ENCODE results near the gene UMODL1. TPM values are rescaled to one million over a fixed set of nuclear protein-coding genes. Genes with fewer than 3 reads are reported as not detected.

The UMODL1 gene
- total RNA-seq, 2 experiments from 2014 or later: not detected

- no peaks in the 10 kb centered on the region for H3K36me3 Mint-ChIP-seq (ENCODE audit: low read depth)
- DNase-seq (no peak), ATAC-seq (no peak)
- peaks cover 8% of the 10 kb centered on the region for H3K27me3 Mint-ChIP-seq (ENCODE audit: low read depth)
- no peak overlapping the region for H3K27ac Mint-ChIP-seq
- ChIA-PET CTCF (interaction anchor here (0.7 to 2.3 kb wide), 2 partner anchors 29 to 116 kb away, joined by 4 to 7 read pairs; no protein-coding TSS in a partner anchor), POLR2A (interaction anchor here (0.6 kb wide), 1 partner anchor 116 kb away, joined by 4 read pairs; no protein-coding TSS in a partner anchor)
- no peaks in the 10 kb centered on the region for H3K9me3 Mint-ChIP-seq (ENCODE audit: insufficient read depth)
- peaks cover 10% of the 10 kb centered on the region for H3K4me1 Mint-ChIP-seq (ENCODE audit: low read depth)
- no peak overlapping the region for H3K4me3 Mint-ChIP-seq
Measured at GRCh38 chr21:42143111-42143510, 72.0 kb downstream of the UMODL1 start.

DNA sequence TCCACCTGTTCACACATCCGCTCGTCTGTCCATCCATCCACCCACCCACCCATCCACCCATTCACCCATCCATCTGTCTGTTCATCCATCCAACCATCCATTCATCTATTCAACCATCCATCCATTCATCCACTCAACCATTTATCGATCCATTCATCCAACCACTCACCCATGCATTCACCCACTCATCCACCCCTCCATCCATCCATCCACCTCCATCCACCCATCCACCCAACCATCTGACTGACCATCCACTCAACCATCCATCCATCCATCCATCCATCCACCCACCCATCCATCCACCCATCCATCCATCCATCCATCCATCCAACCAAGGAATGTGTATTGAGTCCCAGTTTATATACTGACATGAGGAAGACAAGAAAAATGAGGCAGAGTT, 73.1 kb downstream of the UMODL1 start:
- H3K4me3 Mint-ChIP-seq: no peak overlapping the region
- H3K4me1 Mint-ChIP-seq (ENCODE audit: low read depth): peaks cover 10% of the 10 kb centered on the region
- H3K9me3 Mint-ChIP-seq (ENCODE audit: insufficient read depth): no peaks in the 10 kb centered on the region
- no peak overlapping the region for H3K27ac Mint-ChIP-seq
- ChIA-PET CTCF (interaction anchor here (1.4 to 7.8 kb wide), 7 partner anchors 14 to 305 kb away, joined by 6 to 138 read pairs (median 12); no protein-coding TSS in a partner anchor), POLR2A (no interaction called here)
- DNase-seq: no peak
- no peaks in the 10 kb centered on the region for H3K36me3 Mint-ChIP-seq (ENCODE audit: low read depth)
- peaks cover 8% of the 10 kb centered on the region for H3K27me3 Mint-ChIP-seq (ENCODE audit: low read depth)
- no peak for ATAC-seq

DNA sequence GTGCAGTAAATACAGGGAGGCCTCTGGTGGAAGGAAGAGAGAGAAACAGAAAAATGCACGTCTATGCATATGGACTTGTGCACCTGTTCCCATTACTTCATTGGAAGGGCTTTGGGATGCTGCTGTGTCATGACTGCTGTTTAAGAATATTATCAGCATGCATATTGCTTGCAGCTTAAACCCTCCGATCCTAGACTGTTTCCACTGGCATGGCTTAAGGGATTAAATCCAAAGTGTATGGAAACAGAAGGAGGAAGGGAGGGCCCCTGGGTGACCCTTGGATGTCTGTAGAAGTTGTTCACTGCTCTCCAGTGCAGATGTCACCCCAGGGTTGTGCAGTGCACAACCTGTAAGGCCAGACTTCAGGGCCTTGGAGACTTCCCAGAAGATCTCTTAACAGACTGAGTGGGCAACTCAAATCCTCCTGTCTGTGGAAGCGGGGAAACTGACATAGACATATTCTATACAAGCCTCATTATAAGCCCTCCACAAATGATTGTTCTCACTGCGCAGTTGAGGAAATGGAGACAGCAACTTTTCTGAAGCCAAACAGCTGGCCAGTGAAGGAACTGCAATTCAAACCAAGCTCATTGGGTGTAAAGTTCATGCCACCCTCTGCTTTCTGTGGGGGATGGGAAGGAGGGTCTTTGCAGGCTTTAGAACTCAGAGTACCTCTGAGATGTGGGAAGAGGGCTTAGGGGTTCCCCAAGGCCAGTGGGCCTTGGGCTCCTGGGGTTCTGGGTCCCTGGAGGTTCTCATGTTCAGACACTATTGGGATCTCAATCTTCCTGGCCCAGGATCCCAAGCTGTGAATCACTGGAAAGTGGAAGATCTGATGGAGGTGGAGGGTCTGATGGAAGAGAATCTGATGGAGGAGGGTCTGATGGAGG, 73.8 kb downstream of the UMODL1 start:
- ATAC-seq: no peak
- Mint-ChIP-seq H3K27ac (no peak overlapping the region), H3K4me1 (ENCODE audit: low read depth) (peaks cover 10% of the 10 kb centered on the region), H3K36me3 (ENCODE audit: low read depth) (no peaks in the 10 kb centered on the region), H3K27me3 (ENCODE audit: low read depth) (peaks cover 8% of the 10 kb centered on the region), H3K9me3 (ENCODE audit: insufficient read depth) (no peaks in the 10 kb centered on the region), H3K4me3 (no peak overlapping the region)
- POLR2A ChIA-PET: interaction anchor here (1.0 to 1.1 kb wide), 3 partner anchors 15 to 383 kb away, joined by 3 to 4 read pairs (median 4); no protein-coding TSS in a partner anchor
- DNase-seq: no peak
- CTCF ChIA-PET: interaction anchor here (0.6 to 7.8 kb wide), 40 partner anchors 9 to 630 kb away, joined by 3 to 138 read pairs (median 5); partner anchors contain the start of genes ABCG1 and UBASH3A

- ChIA-PET CTCF (interaction anchor here (0.6 to 7.8 kb wide), 48 partner anchors 9 to 382 kb away, joined by 3 to 138 read pairs (median 5); partner anchors contain the start of genes ABCG1 and UBASH3A), POLR2A (interaction anchor here (1.0 to 1.1 kb wide), 3 partner anchors 16 to 382 kb away, joined by 3 to 4 read pairs (median 4); no protein-coding TSS in a partner anchor)
- Mint-ChIP-seq H3K4me1 (ENCODE audit: low read depth) (peaks cover 10% of the 10 kb centered on the region), H3K4me3 (no peak overlapping the region), H3K27me3 (ENCODE audit: low read depth) (peaks cover 8% of the 10 kb centered on the region), H3K27ac (peak overlapping the region; percentile 67), H3K36me3 (ENCODE audit: low read depth) (no peaks in the 10 kb centered on the region), H3K9me3 (ENCODE audit: insufficient read depth) (no peaks in the 10 kb centered on the region)
- DNase-seq (peak; percentile 81), ATAC-seq (peak; percentile 71)
Measured at GRCh38 chr21:42145569-42146272, 74.6 kb downstream of the UMODL1 start.

DNA sequence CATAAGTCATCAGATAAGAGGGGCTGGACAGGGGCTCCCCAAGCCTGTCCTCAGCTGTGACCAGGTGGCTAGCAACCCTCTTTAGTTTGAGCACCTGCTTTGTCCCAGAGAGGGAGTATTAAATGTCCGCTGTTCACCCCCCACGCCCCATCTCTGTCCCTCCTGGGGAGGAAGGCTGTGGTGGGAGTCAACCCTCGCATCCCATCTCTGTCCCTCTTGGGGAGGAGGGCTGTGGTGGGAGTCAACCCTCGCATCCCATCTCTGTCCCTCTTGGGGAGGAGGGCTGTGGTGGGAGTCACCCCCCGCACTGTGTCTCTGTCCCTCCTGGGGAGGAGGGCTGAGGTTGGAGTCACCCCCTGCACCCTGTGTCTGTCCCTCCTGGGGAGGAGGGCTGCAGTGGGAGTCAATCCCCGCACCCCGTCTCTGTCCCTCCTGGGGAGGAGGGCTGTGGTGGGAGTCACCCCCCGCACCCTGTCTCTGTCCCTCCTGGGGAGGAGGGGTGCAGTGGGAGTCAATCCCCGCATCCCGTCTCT, 75.2 kb downstream of the UMODL1 start:
- H3K36me3 Mint-ChIP-seq (ENCODE audit: low read depth): no peaks in the 10 kb centered on the region
- no peak for ATAC-seq
- CTCF ChIA-PET: interaction anchor here (0.6 to 7.8 kb wide), 39 partner anchors 8 to 382 kb away, joined by 3 to 138 read pairs (median 5); partner anchors contain the start of genes ABCG1 and UBASH3A

DNA sequence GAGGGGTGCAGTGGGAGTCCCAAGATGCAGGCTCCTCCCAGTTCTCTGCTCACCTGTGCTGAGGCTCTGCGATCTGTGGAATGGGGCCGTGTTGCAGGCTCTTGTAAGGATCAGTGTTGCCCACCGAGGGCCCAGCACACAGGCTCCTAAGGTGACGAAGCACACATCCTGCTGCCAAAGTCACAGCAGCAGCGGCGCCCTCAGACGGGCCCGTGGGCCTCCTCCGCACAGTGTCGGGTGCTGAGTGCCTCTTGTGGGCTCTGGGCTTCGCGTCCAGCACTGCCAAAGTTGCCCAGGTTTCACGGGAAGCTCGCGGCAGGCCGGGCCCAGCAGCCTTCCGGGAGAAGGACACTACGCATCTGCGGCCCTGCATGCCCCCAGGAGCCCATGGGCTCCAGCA, 75.7 kb downstream of the UMODL1 start:
- DNase-seq (no peak), ATAC-seq (no peak)
- no peak overlapping the region for H3K27ac Mint-ChIP-seq
- POLR2A ChIA-PET: no interaction called here
- peaks cover 10% of the 10 kb centered on the region for H3K4me1 Mint-ChIP-seq (ENCODE audit: low read depth)
- H3K4me3 Mint-ChIP-seq: no peak overlapping the region
- H3K27me3 Mint-ChIP-seq (ENCODE audit: low read depth): peaks cover 6% of the 10 kb centered on the region
- CTCF ChIA-PET: interaction anchor here (1.7 to 7.8 kb wide), 3 partner anchors 43 to 164 kb away, joined by 5 to 138 read pairs (median 22); no protein-coding TSS in a partner anchor
- H3K9me3 Mint-ChIP-seq (ENCODE audit: insufficient read depth): no peaks in the 10 kb centered on the region
- H3K36me3 Mint-ChIP-seq (ENCODE audit: low read depth): no peaks in the 10 kb centered on the region

More for the DNA sequence above, 75.2 kb downstream of the UMODL1 start:
- POLR2A ChIA-PET: interaction anchor here (1.0 kb wide), 1 partner anchor 381 kb away, joined by 4 read pairs; no protein-coding TSS in a partner anchor
- H3K27me3 Mint-ChIP-seq (ENCODE audit: low read depth): peaks cover 6% of the 10 kb centered on the region
- H3K4me3 Mint-ChIP-seq: no peak overlapping the region
- no peak overlapping the region for H3K27ac Mint-ChIP-seq
- no peaks in the 10 kb centered on the region for H3K9me3 Mint-ChIP-seq (ENCODE audit: insufficient read depth)
- DNase-seq: no peak
- peaks cover 10% of the 10 kb centered on the region for H3K4me1 Mint-ChIP-seq (ENCODE audit: low read depth)

DNA sequence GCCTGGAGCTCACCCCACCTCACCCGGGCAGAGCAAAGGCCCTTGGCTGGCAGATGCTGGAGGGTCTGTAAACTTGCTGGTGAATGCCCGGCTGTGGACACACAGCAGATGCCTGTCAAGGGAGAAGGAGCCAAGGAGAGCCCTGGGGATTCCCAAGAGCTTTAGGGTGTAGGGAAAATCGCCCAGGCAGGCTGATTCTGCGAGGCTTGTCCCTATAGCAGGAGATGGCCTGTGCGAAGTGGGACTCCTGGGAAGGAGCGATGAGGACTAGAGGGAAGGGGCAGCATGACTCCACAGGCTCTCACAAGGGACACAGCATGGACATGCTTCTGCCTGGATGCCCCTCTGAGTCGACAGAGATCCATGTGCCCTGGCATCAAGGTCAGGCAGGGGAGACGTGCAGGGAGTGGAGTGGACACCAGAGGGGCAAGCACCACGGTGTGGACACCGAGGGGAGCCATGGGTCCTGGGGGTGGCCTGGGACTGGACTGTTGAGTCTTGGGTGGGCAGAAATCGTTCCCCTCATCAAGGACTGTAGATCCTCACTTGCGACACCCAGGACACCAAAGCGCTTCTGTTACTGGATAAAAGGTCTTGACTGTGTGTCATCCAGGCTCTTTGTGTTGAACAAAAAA, 76.4 kb downstream of the UMODL1 start:
- POLR2A ChIA-PET: interaction anchor here (1.0 kb wide), 1 partner anchor 91 kb away, joined by 3 read pairs; no protein-coding TSS in a partner anchor
- Mint-ChIP-seq H3K36me3 (ENCODE audit: low read depth) (no peaks in the 10 kb centered on the region), H3K4me3 (no peak overlapping the region), H3K27me3 (ENCODE audit: low read depth) (peaks cover 5% of the 10 kb centered on the region), H3K27ac (no peak overlapping the region), H3K4me1 (ENCODE audit: low read depth) (peaks cover 10% of the 10 kb centered on the region), H3K9me3 (ENCODE audit: insufficient read depth) (no peaks in the 10 kb centered on the region)
- DNase-seq (no peak), ATAC-seq (no peak)
- CTCF ChIA-PET: interaction anchor here (0.9 to 7.8 kb wide), 9 partner anchors 17 to 331 kb away, joined by 3 to 138 read pairs (median 5); no protein-coding TSS in a partner anchor

- no peak for DNase-seq
- no peak for ATAC-seq
- CTCF ChIA-PET: interaction anchor here (0.9 to 7.8 kb wide), 10 partner anchors 9 to 332 kb away, joined by 3 to 138 read pairs (median 4); no protein-coding TSS in a partner anchor
- Mint-ChIP-seq H3K9me3 (ENCODE audit: insufficient read depth) (no peaks in the 10 kb centered on the region), H3K36me3 (ENCODE audit: low read depth) (no peaks in the 10 kb centered on the region), H3K4me1 (ENCODE audit: low read depth) (peaks cover 10% of the 10 kb centered on the region), H3K4me3 (no peak overlapping the region), H3K27me3 (ENCODE audit: low read depth) (peaks cover 4% of the 10 kb centered on the region), H3K27ac (no peak overlapping the region)
- POLR2A ChIA-PET: interaction anchor here (1.0 kb wide), 1 partner anchor 90 kb away, joined by 3 read pairs; no protein-coding TSS in a partner anchor
Measured at GRCh38 chr21:42148097-42148496, 77.0 kb downstream of the UMODL1 start.

- ATAC-seq (no peak), DNase-seq (no peak)
- no peaks in the 10 kb centered on the region for H3K9me3 Mint-ChIP-seq (ENCODE audit: insufficient read depth)
- no peaks in the 10 kb centered on the region for H3K36me3 Mint-ChIP-seq (ENCODE audit: low read depth)
- no peak overlapping the region for H3K4me3 Mint-ChIP-seq
- H3K4me1 Mint-ChIP-seq (ENCODE audit: low read depth): peaks cover 10% of the 10 kb centered on the region
- H3K27ac Mint-ChIP-seq: no peak overlapping the region
- CTCF ChIA-PET: interaction anchor here (0.9 to 7.8 kb wide), 10 partner anchors 9 to 332 kb away, joined by 3 to 138 read pairs (median 4); no protein-coding TSS in a partner anchor
- H3K27me3 Mint-ChIP-seq (ENCODE audit: low read depth): peaks cover 4% of the 10 kb centered on the region
- POLR2A ChIA-PET: interaction anchor here (1.0 kb wide), 1 partner anchor 90 kb away, joined by 3 read pairs; no protein-coding TSS in a partner anchor
Measured at GRCh38 chr21:42148584-42148983, 77.5 kb downstream of the UMODL1 start.

DNA sequence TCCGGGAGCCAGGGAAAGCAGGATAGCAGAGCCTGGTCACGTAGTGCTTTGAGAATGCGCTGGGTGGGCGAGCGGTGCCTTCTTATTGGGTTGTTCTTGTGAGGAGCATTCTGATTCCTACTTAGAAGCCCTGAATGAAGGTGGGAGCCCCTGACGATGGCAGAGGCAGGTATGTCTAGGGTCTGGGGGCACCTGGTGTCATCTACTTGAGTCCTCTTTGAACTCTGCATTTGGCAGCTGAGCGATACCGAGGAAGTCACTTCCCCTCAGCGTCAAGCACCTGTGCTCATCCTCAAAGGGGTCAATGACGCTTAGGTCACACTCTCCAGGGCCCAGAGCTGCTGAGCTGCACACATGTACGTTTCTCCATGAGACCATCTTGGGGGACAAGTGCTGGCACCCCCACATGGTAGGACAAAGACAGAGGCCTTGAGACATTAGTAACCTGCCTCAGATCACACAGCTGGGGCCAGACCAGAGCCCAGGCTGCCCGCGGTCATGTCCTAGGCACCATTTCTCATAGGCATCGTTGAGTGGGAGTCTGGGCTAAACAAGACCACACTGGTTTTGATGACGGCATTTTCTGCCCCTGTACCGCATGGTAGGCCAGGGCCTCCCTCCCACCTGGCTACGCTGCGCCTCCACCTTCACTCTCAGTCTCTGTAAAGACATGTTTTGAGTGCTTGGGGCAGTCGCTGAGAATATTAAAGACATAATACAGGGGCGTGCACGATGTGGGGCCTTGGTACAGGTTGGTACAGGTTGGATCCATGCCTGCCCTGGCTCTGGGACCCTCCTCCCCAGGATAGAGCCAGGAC, 78.7 kb downstream of the UMODL1 start:
- DNase-seq (no peak), ATAC-seq (no peak)
- POLR2A ChIA-PET: interaction anchor here (1.0 kb wide), 1 partner anchor 96 kb away, joined by 3 read pairs; no protein-coding TSS in a partner anchor
- Mint-ChIP-seq H3K4me1 (ENCODE audit: low read depth) (peaks cover 10% of the 10 kb centered on the region), H3K36me3 (ENCODE audit: low read depth) (no peaks in the 10 kb centered on the region), H3K27ac (no peak overlapping the region), H3K4me3 (no peak overlapping the region), H3K27me3 (ENCODE audit: low read depth) (no peaks in the 10 kb centered on the region), H3K9me3 (ENCODE audit: insufficient read depth) (no peaks in the 10 kb centered on the region)
- CTCF ChIA-PET: interaction anchor here (7.8 kb wide), 1 partner anchor 112 kb away, joined by 138 read pairs; no protein-coding TSS in a partner anchor
